NCI-H2196 (cell line): ENCODE results near the gene NKX1-2.

ENCODE experiments used
- DNase-seq: peaks from one replicate; lab custom pipeline; 2025; ENCODE audit not compliant: unreplicated experiment; lab: John Stamatoyannopoulos, UW

The NKX1-2 gene

GRCh38 chr10:124450012-124450782 lies at the start of gene NKX1-2:
TSS of gene NKX1-2 (minus strand) at chr10:124450035. CDS start at chr10:124449943, 92 bp downstream.
- peak; percentile 59 for DNase-seq

GRCh38 chr10:124498056-124498455 lies 48.2 kb upstream of the NKX1-2 start:
- no peak for DNase-seq

GRCh38 chr10:124497196-124497881 lies 47.5 kb upstream of the NKX1-2 start:
- no peak for DNase-seq

- DNase-seq, result no peak
Measured at GRCh38 chr10:124496620-124497019, 46.8 kb upstream of the NKX1-2 start.

- no peak for DNase-seq
Measured at GRCh38 chr10:124496150-124496549, 46.3 kb upstream of the NKX1-2 start.

GRCh38 chr10:124495725-124496124 lies 45.9 kb upstream of the NKX1-2 start:
- DNase-seq, result no peak

GRCh38 chr10:124495162-124495561 lies 45.3 kb upstream of the NKX1-2 start:
- no peak for DNase-seq

- no peak for DNase-seq
Measured at GRCh38 chr10:124494046-124494807, 44.4 kb upstream of the NKX1-2 start.

- DNase-seq, result peak; percentile 9
Measured at GRCh38 chr10:124493214-124493882, 43.5 kb upstream of the NKX1-2 start.

GRCh38 chr10:124492266-124492665 lies 42.4 kb upstream of the NKX1-2 start:
- no peak for DNase-seq

- no peak for DNase-seq
Measured at GRCh38 chr10:124491105-124491504, 41.3 kb upstream of the NKX1-2 start.

- no peak for DNase-seq
Measured at GRCh38 chr10:124486635-124487034, 36.8 kb upstream of the NKX1-2 start.

GRCh38 chr10:124484661-124485060 lies 34.8 kb upstream of the NKX1-2 start:
- DNase-seq, result no peak

GRCh38 chr10:124484031-124484430 lies 34.2 kb upstream of the NKX1-2 start:
- DNase-seq, result no peak

GRCh38 chr10:124482876-124483275 lies 33.0 kb upstream of the NKX1-2 start:
- DNase-seq, result no peak

GRCh38 chr10:124482236-124482800 lies 32.5 kb upstream of the NKX1-2 start:
- no peak for DNase-seq

- no peak for DNase-seq
Measured at GRCh38 chr10:124481717-124482116, 31.9 kb upstream of the NKX1-2 start.

GRCh38 chr10:124480860-124481259 lies 31.0 kb upstream of the NKX1-2 start:
- DNase-seq, result no peak

GRCh38 chr10:124478515-124478914 lies 28.7 kb upstream of the NKX1-2 start:
- no peak for DNase-seq

- DNase-seq, result no peak
Measured at GRCh38 chr10:124477614-124478363, 28.0 kb upstream of the NKX1-2 start.
